Keratinocyte (primary cell): Measurements from ENCODE around the gene SULF2. TPM values are rescaled to one million over a fixed set of nuclear protein-coding genes. Genes with fewer than 3 reads are reported as not detected.

Experiments used
- DNase-seq: peaks from one replicate; pipeline ENCODE4 v3.0.0-alpha.2; 2011; ENCODE audit warnings: low read depth, missing footprints, low spot score
- FAIRE-seq: peaks from 2 replicates; lab custom pipeline; 2011; peaks lifted over from hg19 to GRCh38; lab: Jason Lieb, UNC
- H2AFZ ChIP-seq: 2 replicates; pipeline ENCODE4 v1.6.0; 2012; ENCODE audit warnings: low read length, control low read depth, inconsistent platforms; ENCODE audit not compliant: control insufficient read depth
- H3K27ac ChIP-seq: 2 replicates; pipeline ENCODE4 v1.5.1; 2011; ENCODE audit warnings: low read length; ENCODE audit not compliant: control insufficient read depth, insufficient read depth
- H3K27me3 ChIP-seq: 3 replicates; pipeline ENCODE4 v1.6.0; 2011; ENCODE audit warnings: low read length; ENCODE audit not compliant: control insufficient read depth, insufficient read depth; ENCODE audit errors: extremely low read depth
- H3K36me3 ChIP-seq, 2 experiments: 2 replicates in 1 of 2; 3 replicates in 1 of 2; pipeline ENCODE4 v1.5.1; 2011; ENCODE audit warnings: low read length in 2 of 2, mild to moderate bottlenecking in 1 of 2; ENCODE audit not compliant: control insufficient read depth in 2 of 2, insufficient read depth in 2 of 2; ENCODE audit errors: extremely low read depth in 1 of 2
- H3K4me1 ChIP-seq: 3 replicates; pipeline ENCODE4 v1.5.1; 2011; ENCODE audit warnings: low read length; ENCODE audit not compliant: control insufficient read depth, insufficient read depth; ENCODE audit errors: extremely low read depth
- H3K4me2 ChIP-seq: 3 replicates; pipeline ENCODE4 v1.6.0; 2011; ENCODE audit warnings: low read depth, low read length; ENCODE audit not compliant: control insufficient read depth, insufficient read depth; ENCODE audit errors: extremely low read depth
- H3K4me3 ChIP-seq, 3 experiments: fragments of 200-600 bp in 1 of 3; sonication (generic) in 1 of 3; 2 replicates in 2 of 3; 3 replicates in 1 of 3; pipeline ENCODE4 v1.5.1; 2011 to 2016; ENCODE audit warnings: low read length in 3 of 3, mild to moderate bottlenecking in 3 of 3, control low read depth in 2 of 3, inconsistent platforms in 1 of 3, low read depth in 1 of 3, mixed read lengths in 1 of 3, mixed run types in 1 of 3, moderate library complexity in 1 of 3; ENCODE audit not compliant: control insufficient read depth in 2 of 3, insufficient read depth in 2 of 3; ENCODE audit errors: extremely low read depth in 1 of 3
- H3K79me2 ChIP-seq: 2 replicates; pipeline ENCODE4 v1.6.0; 2012; ENCODE audit warnings: low read length; ENCODE audit not compliant: control insufficient read depth, insufficient read depth
- H3K9ac ChIP-seq: 3 replicates; pipeline ENCODE4 v1.6.0; 2011; ENCODE audit warnings: low read length; ENCODE audit not compliant: control insufficient read depth, insufficient read depth; ENCODE audit errors: extremely low read depth
- H3K9me1 ChIP-seq: 3 replicates; pipeline ENCODE4 v1.6.0; 2011; ENCODE audit warnings: low read length; ENCODE audit not compliant: control insufficient read depth, insufficient read depth; ENCODE audit errors: extremely low read depth
- H3K9me3 ChIP-seq: 2 replicates; pipeline ENCODE4 v1.5.1; 2012; ENCODE audit warnings: low read depth, low read length; ENCODE audit not compliant: control insufficient read depth
- H4K20me1 ChIP-seq: 3 replicates; pipeline ENCODE4 v1.6.0; 2011; ENCODE audit warnings: low read length; ENCODE audit not compliant: control insufficient read depth, insufficient read depth; ENCODE audit errors: extremely low read depth
- EZH2 ChIP-seq: IDR thresholded peaks from one replicate; pipeline ENCODE4 v1.6.1; 2012; ENCODE audit warnings: inconsistent platforms, mild to moderate bottlenecking, low read length, moderate library complexity
- dilution Hi-C: fragments of 300-500 bp; cut with MboI; formaldehyde crosslinking; loops from one replicate; pipeline ENCODE4 v1.7.0; 2020; ENCODE audit warnings: low sequenced_read_pairs; ENCODE audit not compliant: extremely low pct_ligation_motif_present
- polyA plus RNA-seq, 5 experiments: library from polyadenylated mRNA; depleted of rRNA in 3 of 5; stranded (reverse) in 3 of 5; stranded (forward) in 1 of 5; unstranded in 1 of 5; fragments of >200 nt; gene quantifications; 1 replicate in 1 of 5; 2 replicates in 3 of 5; 3 replicates in 1 of 5; pipeline versions ENCODE4 v1.2.1 to v1.2.3, GENCODE V29; 2011 to 2012; ENCODE audit warnings: missing spikeins in 2 of 5, low read depth in 1 of 5, low replicate concordance in 1 of 5
- TF ChIP-seq, protein P1 (sequence below), 3 experiments: IDR thresholded peaks in 1 of 3; conservative IDR thresholded peaks in 1 of 3; optimal IDR thresholded peaks in 1 of 3; 2 replicates in 2 of 3; 3 replicates in 1 of 3; pipeline versions ENCODE3 to v1.5.1; 2011; ENCODE audit warnings: low read length in 3 of 3, mild to moderate bottlenecking in 3 of 3, moderate library complexity in 2 of 3, control low read depth in 1 of 3, inconsistent platforms in 1 of 3; ENCODE audit not compliant: insufficient read depth in 2 of 3; ENCODE audit errors: extremely low read depth in 1 of 3

SULF2 gene
- polyA plus RNA-seq, 1 donor (not counting 4 experiments of a cell fraction or from before 2014, with no cell fraction given), result 64.4 TPM

- H3K4me1 ChIP-seq, result peaks cover 21% of the 10 kb centered on the region
- no peaks in the 10 kb centered on the region for H3K9me1 ChIP-seq
- H3K4me2 ChIP-seq, result no peak overlapping the region
- no peak overlapping the region for H3K9ac ChIP-seq
- H3K79me2 ChIP-seq, result no peaks in the 10 kb centered on the region
- peaks cover 41 to 43% of the 10 kb centered on the region in 2 experiments for H3K36me3 ChIP-seq
- dilution Hi-C loops, result no loop called here
- FAIRE-seq (no peak), DNase-seq (no peak)
- H3K27me3 ChIP-seq, result no peaks in the 10 kb centered on the region
- no peak overlapping the region for H3K27ac ChIP-seq
- H3K9me3 ChIP-seq, result no peaks in the 10 kb centered on the region
- TF ChIP-seq, protein P1, sequence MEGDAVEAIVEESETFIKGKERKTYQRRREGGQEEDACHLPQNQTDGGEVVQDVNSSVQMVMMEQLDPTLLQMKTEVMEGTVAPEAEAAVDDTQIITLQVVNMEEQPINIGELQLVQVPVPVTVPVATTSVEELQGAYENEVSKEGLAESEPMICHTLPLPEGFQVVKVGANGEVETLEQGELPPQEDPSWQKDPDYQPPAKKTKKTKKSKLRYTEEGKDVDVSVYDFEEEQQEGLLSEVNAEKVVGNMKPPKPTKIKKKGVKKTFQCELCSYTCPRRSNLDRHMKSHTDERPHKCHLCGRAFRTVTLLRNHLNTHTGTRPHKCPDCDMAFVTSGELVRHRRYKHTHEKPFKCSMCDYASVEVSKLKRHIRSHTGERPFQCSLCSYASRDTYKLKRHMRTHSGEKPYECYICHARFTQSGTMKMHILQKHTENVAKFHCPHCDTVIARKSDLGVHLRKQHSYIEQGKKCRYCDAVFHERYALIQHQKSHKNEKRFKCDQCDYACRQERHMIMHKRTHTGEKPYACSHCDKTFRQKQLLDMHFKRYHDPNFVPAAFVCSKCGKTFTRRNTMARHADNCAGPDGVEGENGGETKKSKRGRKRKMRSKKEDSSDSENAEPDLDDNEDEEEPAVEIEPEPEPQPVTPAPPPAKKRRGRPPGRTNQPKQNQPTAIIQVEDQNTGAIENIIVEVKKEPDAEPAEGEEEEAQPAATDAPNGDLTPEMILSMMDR (optimal IDR thresholded peaks at IDR 0.05 in 1 of 3, IDR thresholded peaks at IDR 0.05 in 1 of 3, conservative IDR thresholded peaks at IDR 0.05 in 1 of 3; ENCODE audit: extremely low read depth in 1 of 3, insufficient read depth in 2 of 3, low read length in 3 of 3), result no peak
- TF ChIP-seq EZH2, result no peak
- H4K20me1 ChIP-seq, result no peaks in the 10 kb centered on the region
- no peak overlapping the region for H2AFZ ChIP-seq
- H3K4me3 ChIP-seq, result no peak overlapping the region
Observed at GRCh38 chr20:47664068-47664437, 121.2 kb downstream of the SULF2 start.

DNA sequence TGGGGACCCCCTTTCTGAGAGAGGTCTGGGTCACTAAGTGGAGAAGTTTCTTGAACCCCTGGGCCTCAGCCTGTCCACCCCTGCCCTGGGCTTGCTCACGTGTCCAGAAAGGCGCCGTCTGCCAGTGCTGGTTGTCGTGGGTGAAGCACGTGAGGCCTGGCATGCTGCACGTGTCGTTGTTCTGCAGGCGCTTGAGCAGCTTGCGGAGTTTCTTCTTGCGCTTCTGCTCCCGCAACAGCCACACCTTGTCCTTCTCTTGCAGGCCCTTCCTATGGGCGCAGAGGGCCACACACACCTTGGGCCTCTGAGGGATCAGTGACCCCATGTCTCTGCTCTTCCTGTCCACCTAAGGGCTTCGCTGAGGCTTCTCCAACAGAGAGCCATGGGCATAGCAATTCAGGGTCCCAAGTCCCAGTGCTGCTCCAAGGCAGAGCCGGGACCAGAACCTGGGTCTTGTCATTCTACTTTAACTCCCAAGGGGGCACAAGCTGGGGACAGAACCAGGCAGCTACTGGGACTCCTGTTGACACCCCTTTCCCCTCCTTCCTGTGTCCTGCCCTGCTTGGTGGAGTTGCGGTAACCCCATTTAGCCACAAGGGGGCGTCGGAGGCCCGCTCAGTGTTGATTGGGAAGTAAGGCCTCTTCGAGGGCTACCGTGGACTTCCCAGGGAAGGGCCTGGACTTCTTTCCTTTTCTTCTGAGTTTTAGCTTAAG is 121.8 kb downstream of the SULF2 start:
- Histone ChIP-seq H4K20me1 (no peaks in the 10 kb centered on the region), H3K4me1 (peaks cover 21% of the 10 kb centered on the region), H3K27ac (no peak overlapping the region), H3K4me2 (no peak overlapping the region), H3K36me3 (peaks cover 36 to 42% of the 10 kb centered on the region in 2 experiments), H3K79me2 (no peaks in the 10 kb centered on the region), H3K9me3 (no peaks in the 10 kb centered on the region), H3K9ac (no peak overlapping the region), H3K9me1 (no peaks in the 10 kb centered on the region), H2AFZ (no peak overlapping the region), H3K4me3 (no peak overlapping the region), H3K27me3 (no peaks in the 10 kb centered on the region)
- dilution Hi-C loops, result no loop called here
- TF ChIP-seq EZH2, result no peak
- TF ChIP-seq, protein P1 (optimal IDR thresholded peaks at IDR 0.05 in 1 of 3, IDR thresholded peaks at IDR 0.05 in 1 of 3, conservative IDR thresholded peaks at IDR 0.05 in 1 of 3; ENCODE audit: extremely low read depth in 1 of 3, insufficient read depth in 2 of 3, low read length in 3 of 3), result peak; percentile 94 to 98 (median 95)
- DNase-seq (no peak), FAIRE-seq (no peak)
